HFFc6 (cell line): Measurements from ENCODE around the gene GFRA1. TPM values are rescaled to one million over a fixed set of nuclear protein-coding genes. Genes with fewer than 3 reads are reported as not detected.

Experiments
- DNase-seq: peaks from one replicate; pipeline ENCODE4 v3.0.0-alpha.2; 2018
- H3K27ac Mint-ChIP-seq: 2 replicates; pipeline ENCODE4 v1.8.0; 2020; ENCODE audit warnings: mild to moderate bottlenecking, mixed read lengths
- H3K27me3 Mint-ChIP-seq: 2 replicates; pipeline ENCODE4 v1.8.0; 2021; ENCODE audit warnings: mild to moderate bottlenecking, moderate library complexity, mixed read lengths; ENCODE audit not compliant: insufficient read depth
- H3K36me3 Mint-ChIP-seq: 2 replicates; pipeline ENCODE4 v1.8.0; 2021; ENCODE audit warnings: low read depth, mixed read lengths
- H3K4me1 Mint-ChIP-seq: 2 replicates; pipeline ENCODE4 v1.8.0; 2020; ENCODE audit warnings: low read depth, mixed read lengths
- H3K4me3 Mint-ChIP-seq: 2 replicates; pipeline ENCODE4 v1.8.0; 2020; ENCODE audit warnings: mild to moderate bottlenecking, moderate library complexity, mixed read lengths
- H3K9me3 Mint-ChIP-seq: 2 replicates; pipeline ENCODE4 v1.8.0; 2020; ENCODE audit warnings: mild to moderate bottlenecking, mixed read lengths
- CTCF ChIP-seq: fragments of 200-600 bp; sonication (generic); IDR thresholded peaks from 2 replicates; pipeline ENCODE4 v1.5.0; 2021; ENCODE audit warnings: antibody characterized with exemption, mild to moderate bottlenecking
- total RNA-seq, 6 experiments: library from RNA; stranded (reverse); fragmentation: NEBNext Ultra II Directional; extraction: Animal tissue kit (Norgen Biotek cat#: 25700); gene quantifications; 2 replicates in 1 of 6; 3 replicates in 5 of 6; pipeline ENCODE4 v1.2.3, GENCODE V29; 2021

The GFRA1 gene
- total RNA-seq, 6 experiments from 2014 or later = 7.3 to 17.2 (median 15.9) TPM

- Mint-ChIP-seq H3K4me1 (no peaks in the 10 kb centered on the region), H3K27ac (no peak overlapping the region)
- TF ChIP-seq CTCF = no peak
Observed at GRCh38 chr10:116049974-116050304, 223.1 kb downstream of the GFRA1 start.

GRCh38 chr10:116049158-116049973, 223.6 kb downstream of the GFRA1 start:
- DNase-seq = no peak

More at GRCh38 chr10:116049974-116050304, 223.1 kb downstream of the GFRA1 start:
- Mint-ChIP-seq H3K27me3 (peaks cover 10% of the 10 kb centered on the region), H3K4me3 (no peak overlapping the region), H3K9me3 (no peaks in the 10 kb centered on the region), H3K36me3 (no peaks in the 10 kb centered on the region)
- no peak for DNase-seq

GRCh38 chr10:116045366-116046356, 227.3 kb downstream of the GFRA1 start:
- Mint-ChIP-seq H3K4me1 (no peaks in the 10 kb centered on the region), H3K36me3 (no peaks in the 10 kb centered on the region), H3K27ac (no peak overlapping the region), H3K27me3 (peaks cover 10% of the 10 kb centered on the region), H3K4me3 (no peak overlapping the region), H3K9me3 (no peaks in the 10 kb centered on the region)
- no peak for TF ChIP-seq CTCF
- DNase-seq = no peak

More at GRCh38 chr10:116049158-116049973, 223.6 kb downstream of the GFRA1 start:
- H3K9me3 Mint-ChIP-seq = no peaks in the 10 kb centered on the region
- no peak for TF ChIP-seq CTCF
- H3K36me3 Mint-ChIP-seq = no peaks in the 10 kb centered on the region
- peaks cover 12% of the 10 kb centered on the region for H3K27me3 Mint-ChIP-seq
- no peaks in the 10 kb centered on the region for H3K4me1 Mint-ChIP-seq
- H3K27ac Mint-ChIP-seq = no peak overlapping the region
- H3K4me3 Mint-ChIP-seq = no peak overlapping the region

- Mint-ChIP-seq H3K4me3 (no peak overlapping the region), H3K4me1 (no peaks in the 10 kb centered on the region), H3K9me3 (no peaks in the 10 kb centered on the region), H3K36me3 (no peaks in the 10 kb centered on the region), H3K27ac (no peak overlapping the region), H3K27me3 (peaks cover 8% of the 10 kb centered on the region)
- no peak for TF ChIP-seq CTCF
- DNase-seq = peak; percentile 9
Observed at GRCh38 chr10:116044801-116045248, 228.2 kb downstream of the GFRA1 start.

- Mint-ChIP-seq H3K27me3 (peaks cover 4% of the 10 kb centered on the region), H3K9me3 (no peaks in the 10 kb centered on the region), H3K36me3 (no peaks in the 10 kb centered on the region)
Observed at GRCh38 chr10:116043861-116044260, 229.1 kb downstream of the GFRA1 start.

More at GRCh38 chr10:116043861-116044260, 229.1 kb downstream of the GFRA1 start:
- Mint-ChIP-seq H3K4me1 (no peaks in the 10 kb centered on the region), H3K4me3 (no peak overlapping the region), H3K27ac (no peak overlapping the region)
- no peak for TF ChIP-seq CTCF
- no peak for DNase-seq
